Thoracic aorta (tissue), 2 donors: ENCODE data around the gene TMEM204. TPM values are rescaled to one million over a fixed set of nuclear protein-coding genes. Genes with fewer than 3 reads are reported as not detected.

Experiments used
- ATAC-seq: fragments of 150-250 bp; one replicate; pipeline ENCODE4 v1.8.0; 2017; ENCODE audit warnings: low read depth; ENCODE audit not compliant: insufficient number of reproducible peaks, low FRiP score
- DNase-seq: peaks from one replicate; pipeline ENCODE4 v3.0.0-alpha.2; 2020; ENCODE audit warnings: low spot score
- H3K27ac ChIP-seq, 2 donors: fragments of 200-600 bp; sonication (generic); 1 replicate in 1 of 2; 2 replicates in 1 of 2; pipeline ENCODE4 v1.5.1; 2016; ENCODE audit warnings: mild to moderate bottlenecking in 2 of 2, moderate library complexity in 2 of 2
- H3K27me3 ChIP-seq: fragments of 200-600 bp; sonication (generic); replicated peaks from 2 replicates; pipeline ENCODE4 v1.6.0; 2016; ENCODE audit warnings: mild to moderate bottlenecking; ENCODE audit not compliant: insufficient read depth
- H3K36me3 ChIP-seq: fragments of 200-600 bp; sonication (generic); one replicate; pipeline ENCODE4 v1.5.1; 2016
- H3K4me1 ChIP-seq, 2 donors: fragments of 200-600 bp; sonication (generic); 1 replicate in 1 of 2; 2 replicates in 1 of 2; pipeline versions ENCODE4 v1.5.1 to v1.6.0; 2016; ENCODE audit warnings: low read depth in 2 of 2, mild to moderate bottlenecking in 1 of 2; ENCODE audit not compliant: control insufficient read depth in 1 of 2
- H3K4me3 ChIP-seq: fragments of 200-600 bp; sonication (generic); 2 replicates; pipeline ENCODE4 v1.5.1; 2016; ENCODE audit warnings: mild to moderate bottlenecking
- H3K9me3 ChIP-seq: fragments of 200-600 bp; sonication (generic); 2 replicates; pipeline ENCODE4 v1.5.1; 2016
- total RNA-seq, 2 donors: library from RNA; depleted of rRNA; stranded (reverse); fragments of >200 nt; gene quantifications; one replicate each; pipeline versions ENCODE4 v1.1.0 to v1.2.3, GENCODE V29; 2016
- TF ChIP-seq, protein P1 (sequence below): fragments of 200-600 bp; sonication (generic); IDR thresholded peaks from one replicate; pipeline ENCODE4 v1.5.1; 2019; ENCODE audit warnings: antibody characterized with exemption

Gene TMEM204
- total RNA-seq, 2 donors from 2014 or later: 111 to 125 TPM

DNA sequence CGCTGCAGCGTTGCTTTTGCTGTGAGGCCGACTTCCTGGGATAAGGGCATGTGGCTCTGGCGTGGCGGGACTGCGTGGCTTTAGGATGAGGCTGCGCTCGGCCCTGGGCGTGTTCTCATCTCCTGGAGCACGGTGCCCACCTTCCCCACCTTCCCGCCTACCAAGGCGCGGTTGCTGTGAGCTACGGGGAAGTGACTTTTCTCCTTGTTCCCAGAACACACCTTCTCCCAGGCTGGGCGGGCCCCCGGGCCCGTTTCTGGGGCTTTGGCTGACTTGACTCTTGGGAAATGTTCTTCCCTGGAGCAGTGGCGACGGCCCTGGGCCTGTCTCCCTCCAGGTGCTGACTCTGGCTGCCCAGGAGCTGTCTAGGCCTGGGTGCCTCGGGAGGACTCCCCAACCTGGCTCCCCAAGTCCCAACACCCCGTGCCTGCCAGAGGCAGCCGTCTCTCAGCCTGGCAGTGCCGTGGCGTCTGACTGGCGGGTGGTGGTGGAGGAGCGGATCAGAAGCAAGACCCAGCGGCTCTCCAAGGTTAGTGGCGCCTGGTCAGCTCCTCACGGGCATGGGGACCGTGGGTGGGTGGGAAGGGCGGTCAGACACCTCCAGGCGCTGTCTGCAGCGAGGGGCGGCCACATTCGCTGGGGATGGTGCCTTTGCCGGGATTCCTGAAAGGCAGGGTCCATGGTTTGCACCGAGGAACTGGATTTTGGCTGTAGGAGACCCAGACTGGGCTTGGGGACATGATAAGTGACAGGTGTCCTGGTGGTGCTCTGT lies 28.2 kb upstream of the TMEM204 start:
- ATAC-seq (no peak), DNase-seq (no peak)
- TF ChIP-seq, protein P1, sequence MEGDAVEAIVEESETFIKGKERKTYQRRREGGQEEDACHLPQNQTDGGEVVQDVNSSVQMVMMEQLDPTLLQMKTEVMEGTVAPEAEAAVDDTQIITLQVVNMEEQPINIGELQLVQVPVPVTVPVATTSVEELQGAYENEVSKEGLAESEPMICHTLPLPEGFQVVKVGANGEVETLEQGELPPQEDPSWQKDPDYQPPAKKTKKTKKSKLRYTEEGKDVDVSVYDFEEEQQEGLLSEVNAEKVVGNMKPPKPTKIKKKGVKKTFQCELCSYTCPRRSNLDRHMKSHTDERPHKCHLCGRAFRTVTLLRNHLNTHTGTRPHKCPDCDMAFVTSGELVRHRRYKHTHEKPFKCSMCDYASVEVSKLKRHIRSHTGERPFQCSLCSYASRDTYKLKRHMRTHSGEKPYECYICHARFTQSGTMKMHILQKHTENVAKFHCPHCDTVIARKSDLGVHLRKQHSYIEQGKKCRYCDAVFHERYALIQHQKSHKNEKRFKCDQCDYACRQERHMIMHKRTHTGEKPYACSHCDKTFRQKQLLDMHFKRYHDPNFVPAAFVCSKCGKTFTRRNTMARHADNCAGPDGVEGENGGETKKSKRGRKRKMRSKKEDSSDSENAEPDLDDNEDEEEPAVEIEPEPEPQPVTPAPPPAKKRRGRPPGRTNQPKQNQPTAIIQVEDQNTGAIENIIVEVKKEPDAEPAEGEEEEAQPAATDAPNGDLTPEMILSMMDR: no peak
- no peaks in the 10 kb centered on the region for H3K27me3 ChIP-seq
- no peaks in the 10 kb centered on the region for H3K9me3 ChIP-seq
- H3K36me3 ChIP-seq: peaks cover 35% of the 10 kb centered on the region
- H3K4me3 ChIP-seq: no peak overlapping the region
- H3K4me1 ChIP-seq: peaks cover 16 to 23% of the 10 kb centered on the region in 2 donors
- H3K27ac ChIP-seq: no peak overlapping the region

GRCh38 chr16:1505912-1506311 lies 27.6 kb upstream of the TMEM204 start:
- H3K27me3 ChIP-seq: no peaks in the 10 kb centered on the region
- DNase-seq: no peak
- H3K4me1 ChIP-seq: peaks cover 21 to 30% of the 10 kb centered on the region in 2 donors
- H3K4me3 ChIP-seq: no peak overlapping the region
- no peaks in the 10 kb centered on the region for H3K9me3 ChIP-seq
- TF ChIP-seq, protein P1: no peak
- H3K27ac ChIP-seq: no peak overlapping the region
- no peak for ATAC-seq
- peaks cover 28% of the 10 kb centered on the region for H3K36me3 ChIP-seq

GRCh38 chr16:1506494-1507213 lies 26.8 kb upstream of the TMEM204 start:
- TF ChIP-seq, protein P1: no peak
- Histone ChIP-seq H3K36me3 (peaks cover 21% of the 10 kb centered on the region), H3K27me3 (no peaks in the 10 kb centered on the region), H3K27ac (no peak overlapping the region), H3K4me1 (peaks cover 21 to 30% of the 10 kb centered on the region in 2 donors), H3K4me3 (no peak overlapping the region), H3K9me3 (no peaks in the 10 kb centered on the region)
- ATAC-seq (no peak), DNase-seq (no peak)

DNA sequence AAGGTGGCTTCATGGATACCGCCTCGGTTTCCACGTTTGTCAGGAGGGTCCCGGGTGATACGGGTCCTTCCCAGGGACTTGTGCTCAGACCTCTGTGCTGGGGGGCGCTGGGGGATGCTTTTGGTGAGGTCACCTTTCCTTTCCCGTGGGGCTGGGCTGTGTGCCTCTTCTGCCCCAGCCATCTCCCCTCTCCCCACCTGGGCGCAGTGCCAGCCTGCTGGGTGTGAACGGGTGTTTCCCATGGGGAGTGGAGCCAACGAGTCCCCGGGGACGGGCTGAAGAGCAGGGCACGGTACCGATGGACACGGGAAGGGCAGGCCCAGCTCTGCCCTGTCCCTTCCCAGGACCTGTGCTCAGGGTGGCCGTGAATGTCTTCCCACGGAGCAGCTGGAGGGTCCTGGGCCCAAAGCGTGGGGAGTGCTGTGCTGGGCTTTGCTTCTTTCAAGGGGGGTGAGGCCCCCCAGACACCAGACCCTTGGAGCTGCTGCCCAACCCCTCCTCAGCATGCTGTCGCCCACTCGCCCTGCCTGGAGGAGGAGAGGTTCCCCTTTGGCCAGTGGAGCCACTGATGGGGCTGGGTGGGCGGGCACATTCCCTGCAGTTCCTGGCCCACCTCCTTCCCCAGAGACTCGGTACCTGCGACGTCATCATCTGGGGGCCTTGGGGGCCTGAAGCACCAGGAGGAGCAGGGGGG lies 24.8 kb upstream of the TMEM204 start:
- TF ChIP-seq, protein P1: no peak
- peak overlapping the region; percentile 86 to 97 for H3K27ac ChIP-seq
- no peak overlapping the region for H3K4me3 ChIP-seq
- no peaks in the 10 kb centered on the region for H3K9me3 ChIP-seq
- ATAC-seq (no peak), DNase-seq (no peak)
- H3K27me3 ChIP-seq: no peaks in the 10 kb centered on the region
- H3K4me1 ChIP-seq: peaks cover 21 to 30% of the 10 kb centered on the region in 2 donors
- peaks cover 4% of the 10 kb centered on the region for H3K36me3 ChIP-seq
